ENCODE data around the gene GRPEL2. TPM values are rescaled to one million over a fixed set of nuclear protein-coding genes. Genes with fewer than 3 reads are reported as not detected.

The GRPEL2 gene
- total RNA-seq, 1 experiment from 2014 or later = 23.3 TPM

DNA sequence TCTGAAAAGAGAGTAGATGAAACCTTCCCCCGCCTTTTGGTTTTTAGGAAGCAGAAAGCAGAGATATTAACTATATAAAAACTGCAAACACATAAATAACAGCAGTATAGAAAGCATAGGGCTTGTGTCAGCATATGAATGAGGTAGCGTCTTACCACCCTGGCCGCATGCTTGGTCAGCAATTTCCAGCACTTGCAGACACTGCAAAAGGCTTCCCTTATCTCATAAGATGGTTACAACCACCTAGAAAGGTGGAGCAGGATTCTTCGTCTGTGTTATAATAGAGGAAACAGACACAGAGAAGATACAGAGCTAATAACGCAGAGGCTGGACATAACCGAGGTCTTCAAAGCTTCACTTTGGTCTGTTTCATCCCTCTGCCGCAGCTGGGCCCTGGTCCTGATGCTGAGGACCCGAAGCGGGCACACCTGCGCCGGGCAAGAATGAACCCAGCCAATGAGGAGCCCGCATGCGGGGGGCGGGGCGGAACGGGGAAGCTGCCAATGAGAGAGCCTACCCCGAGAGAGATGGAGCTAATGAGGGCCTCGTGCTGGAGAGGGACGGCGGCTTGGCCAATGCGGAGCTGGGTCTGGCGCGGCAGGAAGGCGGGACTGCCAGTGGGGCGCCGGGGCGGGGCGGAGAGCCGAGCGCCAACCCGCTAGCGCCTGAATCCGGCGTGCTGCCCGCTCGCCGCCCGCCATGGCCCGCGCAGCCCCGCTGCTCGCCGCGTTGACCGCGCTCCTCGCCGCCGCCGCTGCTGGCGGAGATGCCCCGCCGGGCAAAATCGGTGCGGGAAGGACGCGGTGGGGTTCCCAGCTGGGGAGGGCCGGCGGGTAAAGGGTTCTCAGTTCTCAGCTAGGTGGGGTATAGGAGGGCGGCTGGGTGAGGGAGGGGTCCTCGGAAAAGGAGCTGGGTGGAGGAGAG, 12.3 kb downstream of the GRPEL2 start, which contains the start of gene PCYOX1L:
Gene PCYOX1L, plus strand, starts transcription at position 677 of the 924 bp plus-strand sequence. Its CDS starts 23 bp downstream, at position 700.
- peak; percentile 95 for DNase-seq (ENCODE audit: low spot score)

DNA sequence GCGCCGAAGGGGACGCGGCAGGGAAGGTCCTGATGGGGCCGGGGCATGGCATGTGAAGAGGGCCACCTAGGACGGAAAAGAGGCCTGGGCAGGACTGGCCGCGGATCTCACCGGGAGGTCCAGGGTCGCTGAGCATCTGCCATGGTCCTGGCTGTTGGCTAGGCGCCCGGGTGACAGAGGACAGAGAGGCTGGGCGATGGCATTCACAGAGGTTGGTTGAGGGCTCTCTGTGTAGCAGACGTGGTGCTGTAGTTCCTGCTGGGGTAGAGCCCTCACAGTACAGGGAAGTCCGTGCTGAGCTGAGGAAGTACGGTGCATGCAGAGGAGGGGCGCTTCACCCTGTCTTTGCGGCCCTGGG, 13.0 kb downstream of the GRPEL2 start:
- DNase-seq (ENCODE audit: low spot score) = no peak

DNA sequence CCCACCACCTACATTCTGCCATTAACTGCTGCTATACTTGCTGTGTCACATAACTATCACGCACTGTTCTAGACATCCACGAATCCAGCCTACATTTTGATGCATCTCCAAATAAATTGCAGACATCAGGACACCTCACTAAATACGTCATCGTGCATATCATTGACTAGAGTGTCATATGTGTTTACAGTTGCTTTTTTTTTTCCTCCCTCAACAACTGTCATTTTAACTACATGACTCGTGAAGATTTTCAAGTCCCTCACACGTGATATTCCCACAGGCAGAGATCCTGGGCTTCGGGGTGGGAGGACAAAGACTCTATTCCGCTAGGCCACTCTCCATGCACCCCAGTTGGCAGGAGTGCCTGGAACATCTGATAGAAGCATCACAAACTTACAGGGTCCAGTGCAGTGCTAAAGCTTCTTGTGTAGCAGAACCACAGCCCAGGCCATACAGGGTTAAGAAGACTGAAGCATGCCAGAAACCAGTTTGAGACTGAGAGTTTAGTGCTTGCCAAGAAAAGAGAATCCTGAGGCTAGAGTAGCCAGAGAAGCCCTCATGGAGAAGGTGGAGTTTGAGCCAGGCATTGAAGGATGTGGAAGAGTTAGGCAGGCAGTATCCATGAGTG, 13.7 kb downstream of the GRPEL2 start:
- DNase-seq (ENCODE audit: low spot score) = no peak

DNA sequence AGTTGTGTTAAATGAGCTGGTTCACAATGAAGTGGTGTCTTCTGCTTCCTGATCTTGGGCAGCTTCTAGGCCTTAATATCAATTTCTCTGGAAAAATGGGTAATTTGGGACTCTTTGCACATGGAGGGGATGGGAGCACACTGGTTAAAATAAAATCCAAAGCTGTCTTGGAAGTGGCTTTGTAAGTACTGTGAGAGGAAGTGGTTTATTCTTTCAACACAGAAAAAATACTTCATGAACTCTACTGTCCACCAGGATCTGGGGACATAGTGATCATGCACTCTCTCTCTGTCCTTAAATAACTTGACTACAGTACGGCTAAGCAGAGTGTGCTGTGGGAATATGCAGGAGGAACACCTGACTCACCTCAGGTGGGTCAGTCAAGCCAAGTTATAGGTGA, 15.0 kb downstream of the GRPEL2 start:
- DNase-seq (ENCODE audit: low spot score) = no peak

DNA sequence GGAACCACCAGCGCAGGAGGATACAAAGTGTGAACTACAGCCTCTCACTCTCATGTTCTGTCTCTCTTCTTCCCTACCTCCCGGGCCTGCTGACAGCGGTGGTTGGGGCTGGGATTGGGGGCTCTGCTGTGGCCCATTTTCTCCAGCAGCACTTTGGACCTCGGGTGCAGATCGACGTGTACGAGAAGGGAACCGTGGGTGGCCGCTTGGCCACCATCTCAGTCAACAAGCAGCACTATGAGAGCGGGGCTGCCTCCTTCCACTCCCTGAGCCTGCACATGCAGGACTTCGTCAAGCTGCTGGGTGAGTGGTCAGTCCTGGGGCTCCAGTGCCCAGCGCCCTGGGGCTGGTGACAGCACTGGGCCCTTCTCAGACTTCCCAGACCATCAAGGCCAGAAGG, 17.2 kb downstream of the GRPEL2 start:
- DNase-seq (ENCODE audit: low spot score) = no peak

DNA sequence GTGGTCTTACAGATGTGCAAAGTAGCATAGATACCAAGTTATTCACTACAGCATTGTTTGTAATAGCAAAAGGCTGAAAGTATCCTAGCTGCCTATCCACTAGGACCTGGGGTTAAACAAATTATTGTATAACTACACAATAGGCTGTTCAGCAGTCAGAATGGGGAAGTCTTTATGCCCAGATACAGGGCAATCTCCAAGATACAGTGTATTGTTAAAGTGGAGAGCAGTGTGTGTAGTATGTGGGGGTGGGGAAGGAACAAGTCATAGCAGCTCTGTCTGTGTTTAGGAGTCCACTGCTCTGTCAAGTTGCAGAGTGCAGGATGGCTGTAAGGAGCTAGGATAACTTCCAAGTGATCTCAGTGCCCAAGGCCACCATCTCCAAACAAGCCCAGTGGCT, 18.1 kb downstream of the GRPEL2 start:
- no peak for DNase-seq (ENCODE audit: low spot score)

DNA sequence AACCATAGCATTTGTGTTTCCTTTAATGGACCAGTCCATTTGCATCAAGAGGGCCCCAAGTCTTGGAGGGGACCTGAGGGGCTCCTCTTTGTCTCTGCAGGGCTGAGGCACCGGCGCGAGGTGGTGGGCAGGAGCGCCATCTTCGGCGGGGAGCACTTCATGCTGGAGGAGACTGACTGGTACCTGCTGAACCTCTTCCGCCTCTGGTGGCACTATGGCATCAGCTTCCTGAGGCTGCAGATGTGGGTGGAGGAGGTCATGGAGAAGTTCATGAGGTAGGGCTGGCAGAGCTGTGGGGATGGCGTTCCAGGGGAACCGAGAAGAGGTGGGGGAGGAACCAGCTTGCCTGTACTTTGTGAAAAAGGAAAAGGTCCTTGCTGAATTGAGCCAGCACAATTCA, 18.6 kb downstream of the GRPEL2 start:
- DNase-seq (ENCODE audit: low spot score) = no peak

DNA sequence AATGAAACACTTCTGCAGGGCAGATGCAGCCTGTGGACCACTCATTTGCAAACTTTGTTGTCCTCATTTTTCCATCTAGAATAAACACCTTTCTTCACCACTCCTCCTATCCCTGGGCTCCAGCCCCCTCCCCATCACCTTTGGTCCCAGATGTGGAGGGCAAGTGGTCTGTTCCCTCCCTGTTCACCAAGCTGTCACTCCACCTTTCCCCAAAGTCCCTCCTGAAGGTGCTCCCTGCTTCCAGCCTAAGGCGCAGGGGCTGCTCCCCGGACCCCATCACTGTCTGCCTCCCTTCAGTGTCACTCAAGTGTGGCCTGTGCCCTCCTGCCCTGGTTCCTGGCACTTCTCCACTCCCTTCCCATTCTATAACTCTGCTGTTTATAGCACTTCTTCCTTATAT, 19.4 kb downstream of the GRPEL2 start:
- no peak for DNase-seq (ENCODE audit: low spot score)

DNA sequence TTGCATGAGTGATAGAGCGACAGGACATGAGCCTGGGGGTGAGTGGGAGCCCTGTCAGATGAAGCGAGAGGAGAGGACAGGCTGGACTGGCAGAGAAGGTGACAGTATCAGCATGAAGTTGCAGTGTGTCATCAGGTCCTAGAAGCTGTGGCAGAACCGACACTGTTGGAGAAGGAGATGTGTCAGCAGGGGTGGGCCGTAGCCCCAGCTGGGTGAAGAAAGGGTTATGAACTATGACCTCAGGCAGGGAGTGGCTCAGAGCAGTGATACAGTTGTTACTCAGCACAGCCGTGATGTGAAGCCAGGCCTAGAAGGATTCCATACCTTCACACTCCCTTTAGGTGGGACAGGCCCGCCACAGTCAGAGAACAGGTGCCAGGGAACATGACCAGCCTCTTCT, 20.1 kb downstream of the GRPEL2 start:
- no peak for DNase-seq (ENCODE audit: low spot score)

DNA sequence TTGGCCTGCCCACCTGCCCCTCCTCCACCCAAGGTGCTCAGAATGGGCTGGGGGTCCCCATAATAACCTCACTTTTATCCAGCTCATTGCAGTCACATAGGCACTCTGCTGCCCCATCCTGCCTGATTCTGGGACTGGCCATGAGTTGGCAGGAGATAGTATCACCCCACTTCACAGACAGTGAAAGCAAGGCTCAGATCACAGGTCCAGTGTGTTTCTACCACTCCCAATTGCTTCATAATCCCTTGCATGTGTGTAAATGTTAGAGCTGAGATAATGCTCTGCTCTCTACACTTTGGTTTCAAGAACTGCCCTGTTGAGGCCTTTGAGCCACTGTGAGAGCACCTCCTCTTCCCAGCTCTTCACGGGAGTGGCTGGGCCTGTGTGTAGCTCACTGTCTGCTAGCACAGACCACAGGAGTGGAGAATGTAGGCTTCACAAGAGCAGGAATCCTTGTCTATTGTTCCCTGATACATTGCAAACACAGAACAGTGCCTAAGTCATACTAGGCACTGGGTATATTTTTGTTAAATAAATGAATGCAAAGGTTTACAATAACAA, 20.9 kb downstream of the GRPEL2 start:
- no peak for DNase-seq (ENCODE audit: low spot score)

DNA sequence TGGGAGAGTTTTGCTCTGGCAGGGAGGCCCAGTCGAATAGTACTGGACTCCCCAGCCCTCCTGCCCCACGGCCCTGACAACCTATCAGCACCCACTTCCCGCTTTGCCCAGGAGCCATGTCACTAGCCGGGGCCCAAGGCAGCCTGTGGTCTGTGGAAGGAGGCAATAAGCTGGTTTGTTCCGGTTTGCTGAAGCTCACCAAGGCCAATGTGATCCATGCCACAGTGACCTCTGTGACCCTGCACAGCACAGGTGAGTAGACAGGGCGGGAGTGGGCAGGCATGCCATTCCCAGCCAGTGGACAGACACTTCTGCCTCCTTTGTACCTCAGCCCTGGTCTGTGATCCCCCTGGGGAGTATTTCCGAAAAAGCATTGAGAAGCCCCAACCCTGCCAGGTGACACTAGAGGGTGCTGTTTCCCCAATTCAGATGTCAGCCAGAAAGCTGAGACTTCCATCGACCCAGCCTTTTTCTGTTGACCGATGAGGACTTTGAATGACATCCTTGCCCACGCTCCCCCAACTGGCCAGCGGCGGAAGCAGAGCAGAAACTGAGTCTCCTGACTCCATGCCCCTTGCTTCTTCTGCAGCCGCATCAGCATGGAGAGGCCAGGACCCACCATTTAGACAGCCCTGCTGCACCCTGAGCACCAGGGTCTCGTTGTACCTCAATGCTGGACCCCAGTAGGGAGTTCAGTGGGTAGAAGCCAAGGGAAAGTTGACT, 22.1 kb downstream of the GRPEL2 start:
- peak; percentile 65 for DNase-seq (ENCODE audit: low spot score)

DNA sequence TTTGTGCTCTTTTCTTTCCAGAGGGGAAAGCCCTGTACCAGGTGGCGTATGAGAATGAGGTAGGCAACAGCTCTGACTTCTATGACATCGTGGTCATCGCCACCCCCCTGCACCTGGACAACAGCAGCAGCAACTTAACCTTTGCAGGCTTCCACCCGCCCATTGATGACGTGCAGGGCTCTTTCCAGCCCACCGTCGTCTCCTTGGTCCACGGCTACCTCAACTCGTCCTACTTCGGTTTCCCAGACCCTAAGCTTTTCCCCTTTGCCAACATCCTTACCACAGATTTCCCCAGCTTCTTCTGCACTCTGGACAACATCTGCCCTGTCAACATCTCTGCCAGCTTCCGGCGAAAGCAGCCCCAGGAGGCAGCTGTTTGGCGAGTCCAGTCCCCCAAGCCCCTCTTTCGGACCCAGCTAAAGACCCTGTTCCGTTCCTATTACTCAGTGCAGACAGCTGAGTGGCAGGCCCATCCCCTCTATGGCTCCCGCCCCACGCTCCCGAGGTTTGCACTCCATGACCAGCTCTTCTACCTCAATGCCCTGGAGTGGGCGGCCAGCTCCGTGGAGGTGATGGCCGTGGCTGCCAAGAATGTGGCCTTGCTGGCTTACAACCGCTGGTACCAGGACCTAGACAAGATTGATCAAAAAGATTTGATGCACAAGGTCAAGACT, 22.8 kb downstream of the GRPEL2 start:
- no peak for DNase-seq (ENCODE audit: low spot score)

DNA sequence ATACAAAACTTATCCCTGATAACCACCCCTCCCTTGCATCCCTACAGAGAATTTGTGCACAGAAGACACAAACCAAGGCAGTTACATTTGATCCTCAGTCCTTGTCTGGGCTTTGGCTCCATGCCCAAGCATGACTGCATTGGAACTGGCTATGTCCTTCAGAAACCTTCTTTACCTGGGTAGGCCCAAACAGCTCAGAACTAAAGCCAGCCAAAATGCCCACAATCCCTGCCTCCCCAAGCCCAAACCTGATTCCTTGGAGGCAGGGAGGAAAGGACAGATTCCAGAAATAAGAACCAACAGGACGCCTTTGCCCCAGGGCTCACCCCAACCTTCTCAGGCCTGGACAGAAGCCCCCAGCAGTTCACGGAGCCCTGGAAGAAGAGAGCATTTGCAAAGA, 25.6 kb downstream of the GRPEL2 start:
- DNase-seq (ENCODE audit: low spot score) = no peak

DNA sequence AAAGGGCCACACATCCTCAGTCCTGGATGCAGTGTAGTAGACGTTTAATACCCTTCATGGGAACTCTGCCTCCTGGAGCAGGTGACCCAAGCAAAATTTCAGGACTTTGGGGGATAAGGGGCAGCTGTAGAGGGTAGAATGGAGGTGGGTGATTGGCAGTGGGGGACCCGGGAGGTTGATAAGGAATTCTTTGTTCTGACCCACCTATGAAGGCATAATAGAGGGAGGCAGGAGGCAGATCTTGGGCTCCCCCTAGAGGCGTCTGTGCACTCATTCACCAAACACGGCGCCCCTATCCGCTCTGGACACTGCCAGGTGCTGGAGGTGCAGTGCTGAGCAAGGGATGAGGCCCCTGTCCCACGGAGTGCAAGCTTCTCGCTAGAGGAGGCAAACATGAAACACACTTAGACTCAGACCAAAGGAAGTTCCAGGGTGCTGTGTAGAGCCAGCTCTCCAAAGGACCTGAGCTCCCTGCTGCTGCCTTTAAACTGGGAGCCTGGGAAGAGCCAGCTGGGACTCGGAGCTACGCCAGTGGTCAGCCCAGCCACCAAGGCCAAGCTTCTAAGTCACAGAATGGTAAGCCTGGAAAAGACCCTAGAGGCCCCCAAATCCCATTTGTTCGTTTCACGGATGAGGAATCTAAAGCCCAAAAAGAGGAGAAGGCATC, 26.1 kb downstream of the GRPEL2 start:
- DNase-seq (ENCODE audit: low spot score) = peak; percentile 69

DNA sequence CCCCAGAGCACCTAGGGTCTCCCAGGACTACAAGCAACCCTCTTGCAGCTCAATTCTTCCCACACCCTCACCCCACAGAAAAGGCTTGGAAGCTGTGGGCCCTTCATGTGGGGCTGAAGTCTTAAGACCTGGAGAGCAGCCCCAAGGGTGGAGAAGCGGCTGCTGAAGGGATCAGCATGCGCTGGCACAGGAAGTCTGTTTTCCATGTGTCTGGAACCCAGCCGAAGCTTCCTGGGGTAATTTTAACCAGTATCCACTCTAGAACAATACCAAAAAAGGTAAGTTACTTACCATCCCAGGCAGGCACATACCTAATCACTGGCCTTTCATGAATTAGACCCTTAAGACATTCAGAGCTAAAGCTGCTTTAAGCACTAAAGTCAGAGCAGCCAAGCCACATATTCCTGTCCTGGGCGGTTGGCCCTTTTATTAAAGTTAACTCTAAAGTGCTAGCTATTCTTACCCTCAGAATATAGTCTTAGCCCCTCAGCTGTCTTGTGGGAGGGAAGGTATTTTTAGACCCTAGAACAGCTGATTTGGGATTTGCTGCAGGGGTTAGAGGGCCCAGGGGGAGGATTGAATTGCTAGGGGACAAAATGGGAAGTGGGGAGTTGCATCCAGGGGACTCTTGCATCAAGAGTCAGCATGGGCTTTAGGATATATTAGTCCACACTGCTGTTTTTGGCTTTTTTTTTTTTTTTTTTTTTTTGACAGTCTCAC, 26.9 kb downstream of the GRPEL2 start:
- DNase-seq (ENCODE audit: low spot score) = no peak

DNA sequence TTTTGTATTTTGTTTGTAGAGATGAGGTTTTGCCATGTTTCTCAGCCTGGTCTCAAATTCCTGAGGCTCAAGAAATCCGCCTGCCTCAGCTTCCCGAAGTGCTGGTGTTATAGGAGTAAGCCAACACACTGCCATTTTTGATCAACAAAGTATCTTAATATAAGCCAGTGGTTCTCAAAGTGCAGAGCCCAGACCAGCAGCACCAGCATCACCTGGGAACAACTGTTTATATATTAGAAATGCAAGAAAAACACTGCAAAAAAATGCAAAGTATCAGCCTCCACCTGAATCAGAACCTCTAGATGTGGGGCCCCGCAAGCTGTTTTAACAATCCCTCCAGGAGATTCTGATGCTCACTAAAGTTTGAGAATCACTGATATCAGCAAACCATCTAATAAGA, 27.6 kb downstream of the GRPEL2 start:
- no peak for DNase-seq (ENCODE audit: low spot score)

DNA sequence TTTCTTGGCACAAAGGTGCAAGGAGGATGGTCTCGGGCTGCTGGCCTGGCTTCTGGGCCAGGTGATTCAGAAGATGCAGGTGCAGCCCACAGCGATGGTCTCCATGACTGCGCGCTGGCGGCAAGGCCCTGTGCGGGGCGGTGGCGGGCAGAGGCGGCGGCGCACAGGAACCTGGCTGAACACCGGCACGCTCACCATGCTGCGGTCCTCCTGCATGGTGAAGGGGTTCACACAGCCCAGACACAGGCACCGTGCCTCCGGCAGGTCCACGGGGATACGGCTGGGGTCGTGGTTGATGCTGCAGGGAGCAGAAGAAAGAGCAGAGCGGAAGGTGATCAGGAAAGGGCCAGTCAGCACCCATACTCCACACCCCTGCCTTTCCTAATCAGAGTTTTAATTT, 29.0 kb downstream of the GRPEL2 start:
- DNase-seq (ENCODE audit: low spot score) = no peak

DNA sequence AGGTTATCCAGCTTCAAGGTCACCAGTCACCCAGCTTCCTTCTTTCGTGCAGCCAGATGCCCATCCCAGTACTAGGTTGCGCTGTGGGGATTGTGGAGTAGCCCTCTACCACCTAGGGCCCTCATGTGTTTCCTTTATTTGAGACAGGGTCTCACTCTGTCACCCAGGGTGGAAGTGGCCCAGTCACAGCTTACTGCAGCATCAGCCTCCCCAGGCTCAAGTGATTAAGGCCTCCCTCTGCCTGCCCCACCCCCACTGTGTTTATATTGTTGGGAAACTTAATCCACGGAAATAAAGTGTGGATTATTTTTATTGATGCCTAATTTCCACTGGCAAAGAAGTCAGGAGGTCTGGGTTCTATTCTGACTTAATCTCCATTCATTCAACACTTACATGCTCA, 29.5 kb downstream of the GRPEL2 start:
- no peak for DNase-seq (ENCODE audit: low spot score)

DNA sequence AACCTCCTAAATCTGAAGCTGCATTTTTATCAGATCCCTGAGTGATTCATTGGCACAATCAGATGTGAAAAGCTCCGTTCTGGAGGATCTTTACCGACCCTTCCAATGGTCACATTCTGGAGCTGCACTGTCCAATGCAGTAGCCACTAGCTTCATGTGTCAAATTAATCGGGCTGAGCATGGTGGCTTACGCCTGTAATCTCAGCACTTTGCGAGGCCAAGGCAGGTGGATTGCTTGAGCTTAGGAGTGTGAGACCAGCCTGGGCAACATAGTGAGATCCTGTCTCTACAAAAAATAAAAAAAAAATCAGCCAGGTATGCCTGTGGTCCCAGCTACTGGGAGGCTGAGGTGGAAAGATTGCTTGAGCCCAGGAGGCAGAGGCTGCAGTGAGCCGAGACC, 30.1 kb downstream of the GRPEL2 start:
- DNase-seq (ENCODE audit: low spot score) = no peak

DNA sequence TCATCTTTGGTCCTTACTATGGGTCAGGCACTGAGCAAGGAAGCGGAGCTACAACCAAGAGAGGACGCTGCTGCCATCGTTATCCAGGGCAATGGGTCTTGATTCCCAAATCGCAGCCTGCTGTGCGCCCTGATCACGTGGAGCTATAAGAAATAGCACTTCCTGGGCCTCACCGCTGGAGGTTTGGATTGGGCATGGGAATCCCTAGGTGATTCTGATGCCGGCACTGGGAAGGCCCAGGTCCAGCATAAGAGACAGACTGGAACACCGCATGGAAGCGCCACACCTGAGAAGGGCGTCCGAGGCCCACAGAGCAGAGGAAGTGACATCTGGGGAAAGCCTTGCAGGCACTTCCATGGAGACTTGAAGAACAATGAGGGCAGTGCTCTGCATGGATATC, 30.8 kb downstream of the GRPEL2 start:
- no peak for DNase-seq (ENCODE audit: low spot score)
